ENCODE results near the gene KRTAP1-3.
"Not testable (repeated sequence)": the region's sequence is repeated elsewhere in the genome, so short reads cannot be mapped to it uniquely, and the experiment has no call there.

Gene KRTAP1-3, protein sequence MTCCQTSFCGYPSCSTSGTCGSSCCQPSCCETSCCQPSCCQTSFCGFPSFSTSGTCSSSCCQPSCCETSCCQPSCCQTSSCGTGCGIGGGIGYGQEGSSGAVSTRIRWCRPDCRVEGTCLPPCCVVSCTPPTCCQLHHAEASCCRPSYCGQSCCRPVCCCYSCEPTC

DNA sequence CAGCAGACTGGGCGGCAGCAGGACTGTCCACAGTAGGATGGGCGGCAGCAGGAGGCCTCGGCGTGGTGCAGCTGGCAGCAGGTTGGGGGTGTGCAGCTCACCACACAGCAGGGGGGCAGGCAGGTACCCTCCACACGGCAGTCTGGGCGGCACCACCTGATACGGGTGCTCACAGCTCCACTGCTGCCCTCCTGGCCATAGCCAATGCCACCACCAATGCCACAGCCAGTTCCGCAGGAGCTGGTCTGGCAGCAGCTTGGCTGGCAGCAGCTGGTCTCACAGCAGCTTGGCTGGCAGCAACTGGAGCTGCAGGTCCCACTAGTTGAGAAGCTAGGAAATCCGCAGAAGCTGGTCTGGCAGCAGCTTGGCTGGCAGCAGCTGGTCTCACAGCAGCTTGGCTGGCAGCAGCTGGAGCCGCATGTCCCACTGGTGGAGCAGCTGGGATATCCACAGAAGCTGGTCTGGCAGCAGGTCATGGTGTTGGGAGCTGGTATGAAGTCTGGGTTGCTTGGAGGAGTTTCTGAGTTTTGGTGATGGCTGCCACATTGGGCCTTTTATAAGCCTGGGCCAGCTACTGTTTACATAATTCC lies at the start of gene KRTAP1-3:
KRTAP1-3 (minus strand) TSS at position 529 of the 590 bp plus-strand sequence; CDS start at position 476, 53 bp downstream.
- DNase-seq = not testable (repeated sequence)

DNA sequence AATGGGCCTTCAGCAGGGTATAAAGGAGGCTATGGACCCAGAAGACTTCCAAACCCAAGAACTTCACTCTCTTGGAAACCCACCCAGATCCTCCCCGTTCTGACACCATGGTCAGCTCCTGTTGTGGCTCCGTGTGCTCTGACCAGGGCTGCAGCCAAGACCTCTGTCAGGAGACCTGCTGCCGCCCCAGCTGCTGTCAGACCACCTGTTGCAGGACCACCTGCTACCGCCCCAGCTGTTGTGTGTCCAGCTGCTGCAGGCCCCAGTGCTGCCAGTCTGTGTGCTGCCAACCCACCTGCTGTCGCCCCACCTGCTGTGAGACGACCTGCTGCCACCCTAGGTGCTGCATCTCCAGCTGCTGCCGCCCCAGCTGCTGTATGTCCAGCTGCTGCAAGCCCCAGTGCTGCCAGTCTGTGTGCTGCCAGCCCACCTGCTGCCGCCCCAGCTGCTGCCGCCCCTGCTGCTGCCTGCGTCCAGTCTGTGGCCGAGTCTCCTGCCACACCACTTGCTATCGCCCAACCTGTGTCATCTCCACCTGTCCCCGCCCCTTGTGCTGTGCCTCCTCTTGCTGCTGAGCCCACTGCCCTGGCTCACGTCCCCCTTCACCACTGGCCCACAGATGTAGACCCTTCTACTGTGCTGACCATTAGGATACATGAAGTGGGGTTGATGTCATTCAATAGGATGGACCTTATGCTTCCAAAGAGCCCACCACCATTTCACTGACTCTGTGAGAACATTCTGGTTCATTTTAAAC lies 49.6 kb upstream of the KRTAP1-3 start, which contains the start of gene KRTAP4-7:
KRTAP4-7 (plus strand) TSS at position 51 of the 757 bp plus-strand sequence; CDS start at position 108, 57 bp downstream.
- DNase-seq = not testable (repeated sequence)

- DNase-seq = not testable (repeated sequence)
Measured at GRCh38 chr17:41083427-41083826, 48.8 kb upstream of the KRTAP1-3 start.

GRCh38 chr17:41082626-41083025 lies 48.0 kb upstream of the KRTAP1-3 start:
- DNase-seq = no peak

- DNase-seq = no peak
Measured at GRCh38 chr17:41076788-41077187, 42.1 kb upstream of the KRTAP1-3 start.

DNA sequence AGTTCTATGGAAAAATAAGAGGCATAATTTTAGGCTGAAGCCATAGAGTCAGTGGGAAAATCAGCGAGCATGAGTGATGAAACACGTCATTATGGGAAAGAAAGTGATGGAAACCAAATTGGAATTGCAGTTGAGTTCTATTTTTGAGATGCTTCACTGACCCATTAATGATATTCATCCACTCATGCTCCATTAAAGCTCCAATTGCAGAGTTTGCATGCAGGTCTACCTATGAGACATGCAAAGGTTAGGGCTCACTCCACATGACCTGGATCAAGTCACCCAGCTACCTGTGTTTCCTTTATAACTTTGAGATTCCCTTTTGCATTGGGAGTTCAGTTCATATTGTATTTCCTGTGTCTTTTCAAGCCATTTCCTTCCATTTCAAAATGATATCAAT lies 39.0 kb upstream of the KRTAP1-3 start:
- no peak for DNase-seq

DNA sequence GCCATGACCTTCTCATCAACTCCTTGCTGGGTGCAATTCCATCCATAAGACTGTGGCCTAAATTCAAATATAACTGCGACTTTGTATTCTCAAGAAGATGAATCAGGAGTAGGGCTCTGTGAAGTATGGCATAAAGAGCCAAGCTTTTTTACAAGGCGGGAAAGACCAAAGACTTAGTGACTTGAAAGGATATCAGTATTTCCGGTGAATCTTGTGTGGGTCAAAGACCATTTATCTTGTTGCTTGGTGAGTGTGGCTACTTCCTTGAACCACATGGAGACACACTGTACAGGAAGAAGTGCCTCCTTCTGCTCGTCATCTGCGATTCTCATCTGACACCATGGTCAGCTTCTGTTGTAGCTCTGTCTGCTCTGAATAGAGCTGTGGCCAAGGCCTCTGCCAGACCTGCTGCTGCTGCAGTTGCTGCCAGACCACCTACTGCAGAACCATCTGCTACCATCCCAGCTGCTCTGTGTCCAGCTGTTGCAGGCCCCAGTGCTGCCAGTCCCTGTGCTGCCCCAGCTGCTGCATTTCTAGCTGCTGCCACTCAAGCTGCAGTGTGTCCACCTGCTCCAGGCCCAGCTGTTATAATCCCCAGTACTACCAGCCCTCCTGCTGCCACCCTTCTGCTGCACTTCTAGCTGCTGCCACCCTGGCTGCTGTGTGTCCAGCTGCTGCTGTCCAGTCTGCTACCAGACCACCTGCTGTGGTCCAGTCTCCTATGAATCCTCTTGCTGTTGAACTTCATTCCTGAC lies 37.1 kb upstream of the KRTAP1-3 start:
- no peak for DNase-seq

GRCh38 chr17:41069031-41069430 lies 34.4 kb upstream of the KRTAP1-3 start:
- no peak for DNase-seq

DNA sequence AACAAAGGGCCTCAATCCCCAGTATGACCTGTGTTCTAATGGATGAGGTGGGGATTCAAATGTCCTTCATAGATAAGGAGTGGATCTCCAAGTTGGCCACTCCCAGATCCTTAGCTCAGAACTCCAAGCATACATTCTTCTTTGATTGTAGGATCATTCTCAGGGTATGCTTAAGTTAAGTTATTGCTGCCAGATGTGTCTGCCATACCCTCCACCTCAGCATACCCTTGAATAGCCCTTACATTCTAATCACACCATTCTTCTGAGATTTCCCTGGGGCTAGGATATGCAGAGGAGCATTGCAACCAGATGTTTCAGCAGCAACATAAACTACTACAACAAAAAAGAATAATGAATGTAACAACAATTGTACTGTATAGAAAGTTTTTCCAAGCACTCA lies 32.6 kb upstream of the KRTAP1-3 start:
- no peak for DNase-seq

DNA sequence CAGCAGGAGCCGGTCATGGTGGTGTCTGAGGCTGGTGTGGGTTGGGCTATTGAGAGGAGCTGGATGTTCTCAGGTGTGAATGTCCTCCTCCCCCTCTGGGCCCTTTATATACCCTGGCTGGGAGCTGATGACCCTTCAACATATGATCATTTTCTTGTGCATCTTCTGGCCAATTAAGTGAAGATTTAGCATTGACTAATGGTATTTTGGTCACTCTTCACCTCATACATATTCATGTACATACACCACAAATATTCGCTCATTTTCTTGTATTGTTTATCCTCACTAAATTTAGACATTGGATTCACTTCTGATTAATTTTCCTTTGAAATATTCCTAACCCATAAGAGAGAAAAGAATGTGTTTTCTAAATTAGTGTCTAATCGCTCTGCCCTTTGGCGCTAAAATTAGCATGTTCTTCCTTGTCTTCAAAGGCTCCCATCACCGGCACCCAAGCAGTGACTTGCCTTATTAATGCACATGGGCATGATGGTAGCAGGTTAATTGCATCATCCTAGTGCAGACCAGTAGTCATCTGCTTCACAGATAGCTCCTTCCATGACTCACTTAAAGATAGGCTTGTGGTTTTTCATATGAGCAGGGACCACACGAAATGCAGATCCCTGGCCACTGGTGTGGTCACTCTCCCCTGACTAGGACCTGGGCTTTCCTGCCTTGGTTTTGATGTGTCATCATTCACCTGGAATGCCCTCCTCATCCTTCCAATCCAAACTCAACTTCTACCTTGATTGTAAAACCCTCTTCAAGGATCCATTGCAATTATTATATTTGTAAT lies 31.4 kb upstream of the KRTAP1-3 start, which contains the start of gene KRTAP2-4:
KRTAP2-4 (minus strand) TSS at position 51 of the 796 bp plus-strand sequence; CDS start at position 17, 34 bp downstream.
- no peak for DNase-seq

DNA sequence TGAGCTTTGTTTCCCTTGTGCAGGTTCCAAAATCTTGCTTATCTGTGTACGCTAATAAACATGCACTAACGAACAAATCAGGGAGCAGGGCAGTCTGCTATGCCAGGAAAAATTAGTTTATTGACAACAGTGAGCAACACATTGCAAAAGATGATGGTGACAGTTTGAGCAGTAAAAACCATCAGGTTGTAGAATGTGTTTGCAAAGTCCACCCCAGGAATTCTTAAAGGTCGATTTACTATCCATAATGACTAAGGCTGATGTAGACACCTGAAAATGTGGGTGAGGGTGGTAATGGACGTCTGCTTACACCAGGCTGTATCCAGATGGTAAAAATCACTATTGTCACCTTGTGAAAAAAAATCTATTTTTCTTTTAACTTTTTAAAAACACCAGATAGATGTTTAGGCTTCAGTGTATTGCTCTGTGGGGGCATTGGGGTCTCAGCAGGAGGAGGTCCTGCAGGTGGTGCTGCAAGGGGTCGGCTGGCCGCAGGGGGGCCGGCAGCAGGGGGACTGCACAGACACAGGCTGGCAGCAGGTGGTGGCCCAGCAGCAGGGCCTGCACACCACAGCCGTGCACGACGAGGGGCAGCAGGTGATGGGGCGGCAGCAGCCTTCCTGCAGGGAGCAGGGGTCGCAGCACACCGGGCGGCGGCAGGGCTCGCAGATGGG lies 30.5 kb upstream of the KRTAP1-3 start:
- DNase-seq = not testable (repeated sequence)

DNA sequence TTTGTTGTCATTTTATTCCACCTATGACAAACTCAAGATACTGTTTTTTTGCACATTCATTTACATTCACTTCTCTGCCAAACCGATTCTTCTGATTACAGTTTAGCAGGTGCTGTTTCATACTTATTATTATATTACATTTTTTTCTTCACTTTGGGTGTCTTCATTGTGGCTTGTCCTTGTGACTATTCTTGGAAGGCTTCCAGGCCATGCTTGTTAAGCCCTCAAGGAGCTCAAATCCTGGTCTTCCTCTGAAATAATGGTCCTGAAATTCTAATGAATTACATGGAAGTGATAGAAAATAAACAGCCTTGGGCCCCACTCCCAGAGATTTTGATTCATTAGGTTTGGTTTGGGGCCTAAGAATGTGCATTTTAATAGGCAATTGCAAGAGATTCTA lies 29.6 kb upstream of the KRTAP1-3 start:
- no peak for DNase-seq

DNA sequence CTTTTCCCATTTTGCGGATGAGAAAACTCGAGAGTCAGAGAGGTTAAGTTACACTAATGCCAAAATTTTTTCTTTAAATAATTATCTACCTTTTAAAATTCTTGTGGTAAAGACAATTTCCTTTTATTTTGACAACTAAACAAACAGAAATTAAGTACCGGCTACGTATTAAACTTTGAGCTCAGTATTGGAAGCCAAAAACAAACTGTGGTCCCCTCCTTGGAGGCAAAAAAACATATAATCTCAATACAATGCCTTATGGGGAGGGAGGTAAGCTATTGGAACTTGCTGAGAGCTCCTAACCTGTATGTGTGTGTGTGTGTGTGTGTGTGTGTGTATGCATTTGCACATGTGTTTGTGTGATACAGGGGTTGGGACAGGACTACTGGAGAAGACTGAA lies 28.8 kb upstream of the KRTAP1-3 start:
- DNase-seq = no peak

- no peak for DNase-seq
Measured at GRCh38 chr17:41061964-41062363, 27.3 kb upstream of the KRTAP1-3 start.

GRCh38 chr17:41060052-41060604 lies 25.5 kb upstream of the KRTAP1-3 start, which contains the start of gene KRTAP2-3:
Gene KRTAP2-3, minus strand, starts transcription at chr17:41060114. Its CDS starts 64 bp downstream, at chr17:41060050.
- no peak for DNase-seq

DNA sequence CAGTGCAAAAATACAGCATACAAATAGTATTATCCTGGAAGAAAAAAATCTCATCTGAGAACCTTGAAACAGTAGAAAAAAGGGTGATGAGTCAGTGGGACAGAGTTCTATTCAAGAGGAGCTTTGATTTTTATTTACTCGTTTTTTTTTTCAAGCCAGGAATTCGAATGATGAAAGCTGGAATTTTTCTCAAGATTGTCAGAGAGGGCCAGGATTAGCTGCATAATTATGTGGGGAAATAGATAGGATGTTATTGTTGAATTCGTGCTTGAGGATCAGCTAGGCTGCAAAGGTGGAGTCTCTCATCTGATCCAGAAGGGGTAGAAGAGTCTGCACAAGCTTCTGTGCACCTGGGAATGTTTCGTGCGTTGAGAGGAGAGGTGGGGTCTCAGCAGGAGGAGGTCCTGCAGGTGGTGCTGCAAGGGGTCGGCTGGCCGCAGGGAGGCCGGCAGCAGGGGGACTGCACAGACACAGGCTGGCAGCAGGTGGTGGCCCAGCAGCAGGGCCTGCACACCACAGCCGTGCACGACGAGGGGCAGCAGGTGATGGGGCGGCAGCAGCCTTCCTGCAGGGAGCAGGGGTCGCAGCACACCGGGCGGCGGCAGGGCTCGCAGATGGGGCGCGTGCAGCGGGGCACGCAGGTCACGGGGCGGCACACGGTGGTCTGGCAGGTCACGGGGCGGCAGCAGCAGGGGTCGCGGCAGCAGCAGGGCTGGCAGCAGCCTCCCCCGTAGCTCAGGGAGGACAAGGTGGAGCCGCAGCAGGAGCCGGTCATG lies 24.8 kb upstream of the KRTAP1-3 start:
- DNase-seq = not testable (repeated sequence)

DNA sequence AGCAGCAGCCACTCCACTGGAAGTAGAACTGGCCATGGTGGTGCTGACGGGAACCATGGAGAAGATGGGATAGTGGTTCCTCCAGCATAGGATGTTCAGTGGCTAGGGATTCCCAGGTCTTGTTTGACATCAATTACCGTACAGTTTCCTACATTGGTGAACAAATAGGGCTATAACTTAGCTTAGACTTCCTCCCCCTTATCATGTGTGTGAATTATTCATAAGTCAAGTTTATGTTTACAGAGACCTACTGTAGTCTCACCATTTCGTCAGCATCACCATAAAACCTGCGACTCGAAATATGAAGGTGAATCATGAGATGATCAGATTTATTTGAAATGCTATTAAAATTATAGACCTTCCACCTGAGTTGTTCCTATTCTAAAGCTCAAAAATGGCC lies 24.1 kb upstream of the KRTAP1-3 start:
- no peak for DNase-seq

DNA sequence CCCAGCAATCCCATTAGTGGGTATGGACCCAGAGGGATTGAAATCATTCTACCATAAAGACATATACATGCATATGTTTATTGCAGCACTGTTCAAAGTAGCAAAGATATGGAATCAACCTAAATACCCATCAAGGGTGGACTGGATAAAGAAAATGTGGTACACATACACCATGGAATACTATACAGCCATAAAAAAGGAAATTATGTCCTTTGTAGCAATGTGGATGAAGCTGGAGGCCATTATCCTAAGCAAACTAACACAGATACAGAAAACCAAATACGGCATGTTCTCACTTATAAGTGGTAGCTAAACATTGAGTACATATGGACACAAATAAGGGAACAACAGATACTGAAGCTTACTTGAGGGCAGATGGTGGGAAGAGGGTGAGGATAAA lies 22.9 kb upstream of the KRTAP1-3 start:
- no peak for DNase-seq

DNA sequence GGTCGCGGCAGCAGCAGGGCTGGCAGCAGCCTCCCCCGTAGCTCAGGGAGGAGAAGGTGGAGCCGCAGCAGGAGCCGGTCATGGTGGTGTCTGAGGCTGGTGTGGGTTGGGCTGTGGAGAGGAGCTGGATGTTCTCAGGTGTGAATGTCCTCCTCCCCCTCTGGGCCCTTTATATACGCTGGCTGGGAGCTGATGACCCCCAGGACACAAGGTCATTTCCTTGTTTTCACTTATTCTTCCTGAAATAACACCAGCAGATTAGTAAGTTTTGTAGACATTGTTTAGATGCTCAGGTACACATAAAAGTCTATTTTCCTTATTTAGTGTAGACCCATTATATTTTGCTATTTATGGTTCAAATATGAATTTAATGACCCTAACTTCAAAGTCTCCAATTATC lies 20.5 kb upstream of the KRTAP1-3 start, which contains the start of gene KRTAP2-2:
KRTAP2-2 (minus strand) TSS at position 101 of the 400 bp plus-strand sequence; CDS start at position 82, 19 bp downstream.
- not testable (repeated sequence) for DNase-seq

- DNase-seq = not testable (repeated sequence)
Measured at GRCh38 chr17:41054556-41054955, 19.9 kb upstream of the KRTAP1-3 start.
